ENCODE measurements around the gene PDXK. TPM values are rescaled to one million over a fixed set of nuclear protein-coding genes. Genes with fewer than 3 reads are reported as not detected.

PDXK gene
- total RNA-seq, 2 donors from 2014 or later, result 33.7 to 68.9 TPM

DNA sequence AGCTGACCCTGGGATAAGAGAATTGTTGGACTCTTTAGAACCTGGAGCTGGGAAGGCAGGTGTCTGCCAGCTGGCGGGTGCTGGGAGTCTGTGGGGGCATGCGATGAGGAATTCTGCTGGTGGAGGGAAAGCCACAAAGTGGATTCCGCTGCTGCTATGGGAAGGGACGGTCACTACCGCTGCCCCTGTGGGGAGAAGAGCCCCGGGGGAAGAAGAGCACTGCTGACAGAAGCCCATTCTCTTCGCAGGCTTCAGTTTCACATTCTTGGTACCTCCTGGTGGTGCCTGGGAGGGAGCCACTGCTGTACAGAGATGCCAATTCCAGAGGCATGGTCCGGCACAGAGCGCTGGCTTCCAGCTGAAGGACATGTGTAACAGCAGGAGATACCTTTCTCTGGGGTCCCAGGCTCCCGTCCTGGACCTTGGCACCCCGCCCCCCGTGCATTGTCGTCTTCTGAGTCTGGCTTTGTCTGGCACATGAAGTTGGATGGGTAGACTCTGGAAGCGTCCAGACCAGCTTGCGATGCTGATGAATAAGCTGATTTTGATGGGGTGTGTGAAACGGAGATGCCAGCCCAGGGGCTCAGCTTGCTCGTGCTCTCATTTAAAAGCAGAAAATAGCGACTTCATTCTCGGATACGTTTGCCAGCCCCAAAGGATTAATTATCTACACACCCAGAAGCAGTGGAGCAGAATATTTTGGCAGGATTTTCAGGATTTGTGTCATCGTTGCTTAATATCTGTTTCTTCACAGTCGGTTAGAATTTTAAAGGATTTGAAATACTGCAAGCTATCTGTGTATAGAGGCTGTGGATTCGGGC, 13.2 kb downstream of the PDXK start:
- DNase-seq (no peak), ATAC-seq (no peak)
- Histone ChIP-seq H3K4me3 (no peak overlapping the region), H3K27ac (peak overlapping the region in 3 of 4 donors; percentile 31 to 55 (median 53)), H3K36me3 (replicated peaks in 1 of 2; ENCODE audit: insufficient read depth in 1 of 2, low read depth in 2 of 2) (no peaks in the 10 kb centered on the region), H3K9me3 (no peaks in the 10 kb centered on the region), H3K4me1 (peaks cover 59% of the 10 kb centered on the region), H3K27me3 (no peaks in the 10 kb centered on the region)
- TF ChIP-seq POLR2A (IDR thresholded peaks at IDR 0.05), result no peak
- TF ChIP-seq, protein P1, sequence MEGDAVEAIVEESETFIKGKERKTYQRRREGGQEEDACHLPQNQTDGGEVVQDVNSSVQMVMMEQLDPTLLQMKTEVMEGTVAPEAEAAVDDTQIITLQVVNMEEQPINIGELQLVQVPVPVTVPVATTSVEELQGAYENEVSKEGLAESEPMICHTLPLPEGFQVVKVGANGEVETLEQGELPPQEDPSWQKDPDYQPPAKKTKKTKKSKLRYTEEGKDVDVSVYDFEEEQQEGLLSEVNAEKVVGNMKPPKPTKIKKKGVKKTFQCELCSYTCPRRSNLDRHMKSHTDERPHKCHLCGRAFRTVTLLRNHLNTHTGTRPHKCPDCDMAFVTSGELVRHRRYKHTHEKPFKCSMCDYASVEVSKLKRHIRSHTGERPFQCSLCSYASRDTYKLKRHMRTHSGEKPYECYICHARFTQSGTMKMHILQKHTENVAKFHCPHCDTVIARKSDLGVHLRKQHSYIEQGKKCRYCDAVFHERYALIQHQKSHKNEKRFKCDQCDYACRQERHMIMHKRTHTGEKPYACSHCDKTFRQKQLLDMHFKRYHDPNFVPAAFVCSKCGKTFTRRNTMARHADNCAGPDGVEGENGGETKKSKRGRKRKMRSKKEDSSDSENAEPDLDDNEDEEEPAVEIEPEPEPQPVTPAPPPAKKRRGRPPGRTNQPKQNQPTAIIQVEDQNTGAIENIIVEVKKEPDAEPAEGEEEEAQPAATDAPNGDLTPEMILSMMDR (IDR thresholded peaks at IDR 0.05), result no peak
- WGBS, 2 donors, result 68 to 76% methylated on average over 22 to 23 of the region's 23 CpGs
- intact Hi-C loops (cut with DNase I), result no loop called here

DNA sequence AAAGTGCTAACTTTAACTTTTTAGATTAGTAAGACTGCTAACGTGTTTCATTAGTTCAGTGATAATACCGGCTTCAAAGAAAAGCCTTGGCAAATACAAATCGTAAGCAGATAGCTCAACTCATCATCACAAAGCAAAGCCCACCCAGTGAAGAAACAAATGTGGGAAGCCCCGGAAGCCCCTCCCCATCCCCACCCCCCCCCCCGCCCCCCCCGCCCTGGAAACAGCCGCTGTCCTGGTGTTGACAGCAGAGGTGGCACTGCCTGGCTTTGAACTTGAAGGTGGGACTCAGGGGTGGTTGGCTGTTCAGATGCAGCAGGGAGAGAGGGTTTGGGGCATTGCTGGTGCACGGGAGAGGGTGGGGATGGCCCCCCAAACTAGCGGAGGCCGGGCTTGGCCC, 14.1 kb downstream of the PDXK start:
- Histone ChIP-seq H3K36me3 (replicated peaks in 1 of 2; ENCODE audit: insufficient read depth in 1 of 2, low read depth in 2 of 2) (no peaks in the 10 kb centered on the region), H3K27ac (peak overlapping the region in 2 of 4 donors; percentile 55 to 69), H3K4me1 (peaks cover 50% of the 10 kb centered on the region), H3K27me3 (no peaks in the 10 kb centered on the region), H3K9me3 (no peaks in the 10 kb centered on the region), H3K4me3 (no peak overlapping the region)
- no peak for DNase-seq
- 60 to 71% methylated on average over 5 to 10 of the region's 10 CpGs for WGBS, 2 donors
- TF ChIP-seq, protein P1 (IDR thresholded peaks at IDR 0.05), result no peak
- no peak for TF ChIP-seq POLR2A (IDR thresholded peaks at IDR 0.05)
- intact Hi-C loops (cut with DNase I), result no loop called here
- ATAC-seq, result no peak

DNA sequence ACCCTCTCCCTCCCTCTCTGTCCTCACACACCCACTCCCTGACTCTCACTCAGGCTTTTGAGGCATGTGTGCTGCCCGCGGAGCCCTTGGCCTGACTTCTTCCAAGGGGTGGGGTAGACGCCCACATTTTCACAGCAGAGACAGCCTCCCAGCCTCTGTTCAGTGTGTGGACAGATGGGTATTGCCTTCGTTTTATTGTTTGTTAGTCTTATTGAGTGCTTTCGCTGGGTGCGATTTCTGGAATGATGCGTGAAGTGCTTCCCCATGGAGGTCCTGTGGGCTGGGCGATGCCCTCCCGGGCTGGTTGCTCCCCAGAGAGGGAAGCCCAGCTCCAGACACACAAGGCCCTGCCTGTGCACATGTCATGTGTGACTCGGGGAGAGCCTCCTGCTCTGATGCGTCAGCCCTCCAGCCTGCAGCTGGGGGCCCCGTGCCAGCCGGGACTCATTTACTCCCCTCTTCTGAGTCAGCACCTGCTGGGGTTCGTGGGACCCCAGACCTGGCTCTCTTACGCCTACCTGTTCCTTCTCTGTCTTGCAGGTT, 14.7 kb downstream of the PDXK start:
- H3K27ac ChIP-seq, result peak overlapping the region in 3 of 4 donors; percentile 50 to 69 (median 55)
- DNase-seq (peak in 2 of 4 donors; percentile 48 to 59), ATAC-seq (peak; percentile 9)
- H3K27me3 ChIP-seq, result no peaks in the 10 kb centered on the region
- H3K36me3 ChIP-seq (replicated peaks in 1 of 2; ENCODE audit: insufficient read depth in 1 of 2, low read depth in 2 of 2), result no peaks in the 10 kb centered on the region
- H3K4me1 ChIP-seq, result peaks cover 44% of the 10 kb centered on the region
- H3K9me3 ChIP-seq, result no peaks in the 10 kb centered on the region
- intact Hi-C loops (cut with DNase I), result no loop called here
- 58 to 72% methylated on average over 10 to 14 of the region's 15 CpGs for WGBS, 2 donors
- TF ChIP-seq, protein P1 (IDR thresholded peaks at IDR 0.05), result no peak
- TF ChIP-seq POLR2A (IDR thresholded peaks at IDR 0.05), result no peak
- no peak overlapping the region for H3K4me3 ChIP-seq

DNA sequence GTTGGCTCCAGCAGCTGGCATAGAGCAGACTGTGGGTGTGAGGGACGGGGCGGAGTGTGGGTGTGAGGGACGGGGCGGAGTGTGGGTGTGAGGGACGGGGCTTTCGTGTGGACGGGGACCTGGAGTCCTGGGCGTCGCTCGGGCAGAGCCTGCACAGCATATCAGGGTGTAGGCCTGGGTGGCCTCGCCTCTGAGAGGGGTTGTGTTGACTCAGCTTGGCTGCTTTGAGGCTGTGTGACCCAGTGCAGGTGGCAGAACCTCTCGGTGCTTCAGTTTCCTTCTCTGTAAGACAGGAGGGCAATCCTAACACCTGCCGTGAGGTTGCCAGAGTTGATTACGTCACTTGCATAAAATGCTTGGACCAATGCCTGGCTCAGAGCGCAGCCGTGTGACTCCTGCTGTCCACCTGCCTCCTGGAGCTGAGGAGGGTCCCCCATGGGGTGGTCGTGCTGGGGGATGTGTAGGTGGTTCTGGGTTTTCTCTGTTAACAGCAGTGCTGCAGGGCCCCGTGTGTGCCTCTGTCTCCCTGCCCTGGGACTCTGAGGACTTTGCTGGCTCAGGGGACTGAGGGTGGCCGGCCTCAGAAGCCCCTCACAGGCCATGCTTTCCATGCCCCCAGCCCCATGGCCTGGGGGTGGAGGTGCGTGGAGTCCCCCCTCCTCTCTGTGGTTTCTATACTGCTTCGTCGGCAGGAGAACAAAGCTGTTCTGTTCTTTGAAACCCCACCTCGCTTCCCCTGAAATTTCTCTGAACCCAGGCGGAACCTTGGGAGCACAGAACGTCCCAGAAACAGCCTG, 15.4 kb downstream of the PDXK start:
- intact Hi-C loops (cut with DNase I), result no loop called here
- ATAC-seq (peak; percentile 80), DNase-seq (peak; percentile 72 to 83 (median 78))
- peaks cover 37% of the 10 kb centered on the region for H3K4me1 ChIP-seq
- H3K9me3 ChIP-seq, result no peaks in the 10 kb centered on the region
- peak overlapping the region in 3 of 4 donors; percentile 50 to 69 (median 55) for H3K27ac ChIP-seq
- no peak for TF ChIP-seq POLR2A (IDR thresholded peaks at IDR 0.05)
- TF ChIP-seq, protein P1 (IDR thresholded peaks at IDR 0.05), result no peak
- 34 to 49% methylated on average over 17 to 25 of the region's 25 CpGs for WGBS, 2 donors
- no peak overlapping the region for H3K4me3 ChIP-seq
- H3K36me3 ChIP-seq (replicated peaks in 1 of 2; ENCODE audit: insufficient read depth in 1 of 2, low read depth in 2 of 2), result no peaks in the 10 kb centered on the region
- no peaks in the 10 kb centered on the region for H3K27me3 ChIP-seq

All from body of pancreas (tissue), 4 donors.